ENCODE results near the gene MPI.
A peak's percentile ranks its signal among the peaks of the same experiment; 100 is the strongest.
"Not testable (repeated sequence)": the region's sequence is repeated elsewhere in the genome, so short reads cannot be mapped to it uniquely, and the experiment has no call there.

Gene MPI

DNA sequence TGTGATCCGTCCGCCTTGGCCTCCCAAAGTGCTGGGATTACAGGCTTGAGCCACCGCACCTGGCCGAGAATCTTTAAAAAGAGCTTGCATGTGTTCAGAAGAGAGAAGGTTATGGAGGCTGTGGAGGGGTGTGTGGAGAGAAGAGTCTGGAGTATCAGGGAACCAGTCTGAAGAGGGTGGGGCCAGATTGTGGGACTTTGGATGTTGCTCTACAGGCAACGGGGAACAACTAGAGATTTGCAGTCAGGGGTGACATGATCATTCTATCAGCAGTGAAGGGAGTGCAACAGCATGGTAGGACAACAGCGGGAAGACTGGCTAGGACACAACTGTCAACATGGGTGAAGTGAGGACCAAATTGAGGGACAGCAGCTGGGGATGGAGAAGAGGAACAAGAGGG lies 25.5 kb upstream of the MPI start:
- no peak for DNase-seq

DNA sequence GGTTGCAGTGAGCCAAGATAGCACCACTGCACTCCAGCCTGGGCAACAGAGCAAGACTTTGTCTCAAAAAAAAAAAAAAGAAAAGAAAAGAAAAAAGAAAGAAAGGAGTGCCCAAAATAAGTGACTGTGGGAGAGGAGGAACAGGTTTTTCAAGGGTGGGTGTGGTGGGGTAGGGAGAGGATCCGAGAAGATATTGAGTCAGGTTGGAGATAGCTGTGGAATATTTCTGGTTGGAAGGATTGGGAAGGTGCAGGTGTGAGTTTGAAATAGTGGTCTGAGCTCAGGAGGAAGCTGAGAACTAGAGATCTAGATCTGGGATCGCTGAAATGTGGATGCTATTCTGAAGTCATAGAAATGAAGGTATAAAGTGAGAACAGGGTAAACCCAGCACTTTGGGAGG lies 24.5 kb upstream of the MPI start:
- DNase-seq, result no peak

DNA sequence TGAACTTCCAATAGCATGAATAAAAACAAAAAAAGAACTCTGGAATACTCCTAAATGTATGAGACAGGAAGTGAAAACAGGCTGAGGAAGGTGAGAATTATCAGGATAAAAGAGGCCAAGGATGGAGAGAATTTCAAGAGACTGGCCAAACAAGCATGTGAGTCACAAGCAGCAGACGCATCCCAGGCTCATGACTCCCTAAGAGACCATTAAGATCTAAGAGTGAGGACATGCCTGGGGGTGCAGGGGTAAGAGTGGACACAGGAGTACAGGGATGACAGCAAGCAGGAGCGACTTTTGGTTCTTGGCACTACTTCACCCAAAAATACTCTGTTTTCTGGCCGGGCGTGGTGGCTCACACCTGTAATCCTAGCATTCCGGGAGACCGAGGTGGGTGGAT lies 23.8 kb upstream of the MPI start:
- no peak for DNase-seq

DNA sequence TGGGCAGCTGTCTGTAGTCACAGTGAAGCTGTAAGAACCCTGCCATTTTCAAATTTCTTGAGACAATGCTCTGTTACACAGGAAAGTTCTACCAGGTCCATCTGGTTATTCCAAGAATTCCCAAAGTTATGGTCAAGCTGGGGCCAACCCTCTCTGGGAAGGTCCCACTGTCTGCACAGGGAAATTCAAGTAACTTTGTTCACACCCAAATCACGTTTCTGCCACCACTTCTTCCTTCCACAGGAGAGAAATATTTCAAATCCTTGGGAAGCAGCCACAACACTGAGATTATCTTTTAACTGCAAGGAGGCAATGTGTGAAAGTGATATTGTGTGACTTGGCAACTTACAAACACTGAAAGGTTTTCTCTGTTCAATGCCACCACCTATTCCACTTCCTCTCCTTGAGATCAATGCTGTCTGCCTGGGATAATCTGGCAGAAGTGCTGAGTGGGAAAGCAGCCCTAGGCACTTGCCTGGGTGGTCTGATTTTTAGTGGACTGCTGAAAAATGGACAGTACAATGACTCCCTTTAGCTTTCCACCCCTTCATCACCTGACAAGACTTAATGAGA lies 22.3 kb upstream of the MPI start:
- DNase-seq, result no peak

DNA sequence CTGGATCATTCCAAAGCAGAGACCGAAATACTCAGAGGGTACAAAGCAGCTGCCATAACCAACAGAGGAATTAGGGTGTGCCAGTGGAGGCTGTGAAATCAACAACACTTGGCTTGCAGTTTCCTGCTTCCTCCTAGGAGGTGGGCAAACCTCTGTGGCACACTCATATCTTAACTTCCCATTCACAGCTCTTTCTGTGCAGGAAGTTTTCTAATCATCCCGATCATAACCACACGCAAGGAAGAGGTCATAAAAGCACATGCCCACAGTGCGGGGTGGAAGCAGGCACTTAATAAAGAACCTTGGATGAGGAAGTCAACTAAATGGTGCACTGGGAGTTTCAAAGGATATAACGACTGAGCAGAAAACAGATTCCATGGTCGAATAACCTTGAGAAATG lies 21.8 kb upstream of the MPI start:
- DNase-seq, result no peak

DNA sequence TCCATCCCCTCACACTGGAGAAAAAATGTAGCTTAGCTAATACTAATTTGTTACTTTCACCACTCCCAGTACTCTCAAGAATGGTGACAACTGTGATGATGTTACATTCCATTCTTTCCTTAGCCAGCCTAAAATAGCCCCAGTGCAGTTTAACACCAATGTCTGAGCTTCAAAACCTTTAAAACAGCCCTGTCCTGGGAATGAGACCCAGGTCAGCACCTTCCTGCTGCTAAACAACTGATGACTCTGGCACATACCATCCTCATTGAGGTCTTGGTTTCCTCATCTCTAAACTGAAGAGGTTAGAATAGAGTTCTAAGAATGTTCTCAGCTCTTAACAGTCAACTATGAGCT lies 20.5 kb upstream of the MPI start:
- DNase-seq, result no peak

DNA sequence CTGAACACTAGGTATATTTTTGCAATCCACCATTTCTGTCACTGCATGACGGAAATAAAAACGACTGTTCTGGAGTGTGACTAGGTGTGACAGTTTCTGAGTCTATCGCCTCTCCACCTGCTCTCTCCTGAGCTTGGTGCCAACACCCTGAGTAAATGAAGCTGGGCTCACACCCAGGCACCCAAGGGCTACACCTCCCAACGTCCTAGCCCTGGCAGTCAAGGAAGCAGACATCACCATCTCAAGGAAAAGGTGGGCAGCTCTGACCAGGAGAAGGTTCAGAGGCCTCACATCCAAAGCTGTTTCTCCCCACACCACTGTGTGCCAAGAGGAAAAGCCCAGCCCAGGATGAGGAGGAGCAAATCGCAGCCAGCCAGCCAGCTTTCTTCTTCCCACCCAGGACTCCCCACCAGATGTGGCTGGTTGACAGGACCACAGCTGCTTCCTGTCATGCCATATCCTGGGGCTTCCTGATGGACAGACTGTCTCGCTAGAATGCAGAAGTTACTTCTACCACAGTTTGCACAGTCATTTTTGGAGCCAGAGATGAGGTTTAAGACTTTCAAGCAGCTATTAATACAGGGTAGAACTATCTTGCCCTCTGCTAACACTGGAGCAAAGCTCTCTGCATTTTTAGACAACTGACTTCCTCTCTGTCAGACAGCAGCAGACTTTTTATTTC lies 20.0 kb upstream of the MPI start:
- DNase-seq, result no peak

DNA sequence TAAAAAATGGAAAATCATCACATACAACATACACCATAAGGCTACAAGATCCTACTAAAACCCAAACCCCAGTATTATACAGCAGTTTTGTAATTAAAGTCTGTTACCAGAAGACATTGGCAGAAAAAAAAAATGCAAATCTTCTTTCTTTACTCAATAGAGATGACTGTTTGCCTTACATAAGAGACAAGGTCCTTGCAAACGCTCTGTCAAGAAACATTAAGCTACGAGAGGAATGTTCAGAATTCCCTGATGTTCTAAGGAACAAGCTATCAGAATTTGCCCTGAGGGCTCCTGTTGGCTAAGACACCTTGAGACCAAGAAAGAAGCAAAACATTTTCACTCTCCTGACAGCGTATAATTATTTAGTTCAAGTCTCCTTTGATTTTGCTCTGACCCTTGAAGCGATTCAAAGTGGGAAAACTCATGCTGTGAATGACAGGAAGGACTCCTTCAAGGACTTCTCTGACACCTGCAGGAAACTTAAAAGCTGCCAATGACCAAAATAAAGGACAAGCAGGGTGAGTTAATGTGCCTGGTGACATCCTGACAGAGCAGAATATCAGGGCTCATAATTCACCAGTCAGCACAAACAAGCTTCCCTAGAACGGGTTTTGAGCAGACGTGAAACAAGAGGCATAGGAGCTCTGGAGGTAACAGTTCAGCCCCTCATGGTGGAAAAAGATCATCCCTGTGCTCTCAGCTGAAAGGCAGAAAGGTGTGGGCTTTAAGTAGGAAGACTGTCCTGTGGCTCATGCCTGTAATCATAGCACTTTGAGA lies 19.2 kb upstream of the MPI start:
- DNase-seq, result no peak

DNA sequence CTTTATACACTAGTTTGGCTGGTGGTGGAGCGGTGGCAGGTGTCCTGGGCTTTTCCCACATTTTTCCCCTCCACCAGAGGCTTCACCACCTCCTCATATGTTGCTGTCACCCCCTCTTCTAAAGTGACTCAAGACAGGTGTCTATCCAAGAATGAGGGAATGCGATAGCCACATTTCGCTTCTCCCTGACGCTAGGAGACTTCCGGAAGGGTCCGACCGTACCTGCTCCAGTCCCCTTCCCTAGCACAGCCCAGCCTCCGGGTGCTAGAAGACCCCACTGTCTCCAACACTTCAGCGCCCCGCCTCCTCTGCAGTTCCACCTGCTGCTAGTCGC lies 17.2 kb upstream of the MPI start:
- no peak for DNase-seq

DNA sequence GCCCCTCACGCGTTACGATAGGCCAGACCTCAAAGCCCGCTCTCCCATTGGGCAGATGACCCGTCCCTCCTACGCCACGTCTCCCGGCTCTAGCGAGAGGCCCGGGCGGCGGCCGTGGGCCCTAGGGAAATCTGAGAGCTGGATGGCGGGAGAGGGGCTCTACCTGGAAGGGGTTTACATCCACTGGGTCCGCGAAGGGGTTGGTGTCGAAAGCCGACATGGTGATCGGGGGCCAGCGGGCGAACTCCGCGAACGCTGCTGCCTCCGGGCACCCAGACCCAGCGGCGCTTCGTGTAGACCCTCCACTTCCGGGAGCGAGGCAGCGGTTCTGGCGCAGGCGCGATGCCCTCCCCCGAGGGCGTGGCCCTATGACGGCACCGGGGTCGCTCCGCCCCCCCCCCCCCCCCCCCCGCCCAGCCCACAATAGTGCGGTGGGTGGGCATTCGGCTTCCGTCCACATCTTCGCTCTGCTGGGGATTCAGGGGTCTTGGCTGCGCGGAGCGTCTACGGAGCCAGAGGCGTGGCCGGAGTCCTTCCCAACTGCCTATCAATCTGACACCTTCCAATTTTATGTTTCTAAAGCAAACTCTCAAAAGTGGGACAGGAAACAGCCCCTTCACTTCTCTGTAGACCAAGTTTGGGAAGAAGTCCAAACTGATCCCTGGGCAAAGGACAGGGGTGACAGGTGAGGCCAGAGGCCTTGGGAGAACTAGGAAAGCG lies 16.6 kb upstream of the MPI start, which contains the start of gene SCAMP2:
SCAMP2 (minus strand) TSS at position 330 of the 720 bp plus-strand sequence; CDS start at position 220, 110 bp downstream.
- DNase-seq, result peak; percentile 89

DNA sequence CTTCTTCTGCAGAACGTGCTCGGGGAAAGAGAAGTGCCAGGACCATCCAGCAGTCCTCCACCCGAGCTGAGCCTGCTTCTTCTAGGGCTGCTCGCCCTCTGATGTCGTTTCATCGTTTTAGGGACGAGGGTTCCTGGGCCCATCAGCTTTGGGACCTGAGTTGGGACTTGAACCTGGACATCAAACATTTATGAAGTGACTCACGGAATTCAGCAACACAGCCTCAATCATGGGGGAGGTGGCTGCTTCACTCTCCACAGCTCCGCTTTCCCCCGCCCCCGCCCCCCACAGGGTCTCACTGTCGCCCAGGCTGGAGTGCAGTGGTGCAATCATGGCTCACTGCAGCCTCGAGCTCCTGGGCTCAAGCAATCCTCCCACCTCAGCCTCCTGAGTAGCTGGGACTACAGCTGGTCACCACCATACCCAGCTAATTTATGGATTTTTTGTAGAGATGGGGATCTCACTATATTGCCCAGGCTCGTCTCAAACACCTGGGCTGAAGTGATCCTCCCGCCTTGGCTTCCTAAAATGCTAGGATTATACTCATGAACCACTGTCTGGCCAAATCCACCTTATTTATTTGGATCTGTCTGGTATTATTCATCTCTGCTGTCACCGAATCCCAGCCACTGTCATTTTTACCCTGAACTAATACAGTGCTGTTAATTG lies 16.0 kb upstream of the MPI start:
- no peak for DNase-seq

DNA sequence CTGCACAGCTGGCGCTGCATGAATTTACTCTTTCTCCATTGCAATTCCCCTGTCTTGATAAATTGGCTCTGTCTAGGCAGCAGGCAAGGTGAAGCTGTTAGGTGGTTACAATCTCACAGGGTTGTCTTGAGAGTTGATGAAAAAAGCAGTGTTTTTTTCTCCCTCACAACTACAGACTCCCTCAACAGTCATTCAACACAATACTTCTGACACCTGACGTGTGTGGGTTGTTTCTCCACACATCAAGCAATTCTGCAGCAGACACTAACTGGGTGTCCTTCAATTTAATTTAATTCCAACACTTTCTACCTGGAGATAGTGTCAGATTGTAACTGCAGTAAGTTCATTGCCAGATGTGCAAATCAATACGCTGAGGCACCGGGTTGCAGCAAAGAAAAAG lies 11.6 kb upstream of the MPI start:
- DNase-seq, result no peak

DNA sequence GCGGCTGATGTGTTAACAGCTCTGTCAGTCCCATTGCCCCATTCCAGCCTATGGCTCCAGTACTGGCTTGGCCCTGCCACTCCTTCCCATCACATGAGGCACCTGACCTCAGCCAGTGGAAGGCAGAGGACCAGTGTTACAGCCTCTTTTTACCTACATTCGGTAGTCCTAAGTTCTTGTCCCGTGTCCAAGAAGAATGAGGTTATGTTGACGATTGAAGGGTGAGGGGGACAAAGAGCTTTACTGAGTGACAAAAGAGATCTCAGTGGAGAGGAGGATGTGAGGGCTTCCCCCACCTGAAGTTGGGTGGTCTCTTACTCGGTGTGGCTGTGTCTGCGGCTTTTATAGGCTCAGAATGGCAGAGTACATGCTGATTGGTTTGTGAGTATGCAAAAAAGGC lies 7.3 kb upstream of the MPI start:
- no peak for DNase-seq

DNA sequence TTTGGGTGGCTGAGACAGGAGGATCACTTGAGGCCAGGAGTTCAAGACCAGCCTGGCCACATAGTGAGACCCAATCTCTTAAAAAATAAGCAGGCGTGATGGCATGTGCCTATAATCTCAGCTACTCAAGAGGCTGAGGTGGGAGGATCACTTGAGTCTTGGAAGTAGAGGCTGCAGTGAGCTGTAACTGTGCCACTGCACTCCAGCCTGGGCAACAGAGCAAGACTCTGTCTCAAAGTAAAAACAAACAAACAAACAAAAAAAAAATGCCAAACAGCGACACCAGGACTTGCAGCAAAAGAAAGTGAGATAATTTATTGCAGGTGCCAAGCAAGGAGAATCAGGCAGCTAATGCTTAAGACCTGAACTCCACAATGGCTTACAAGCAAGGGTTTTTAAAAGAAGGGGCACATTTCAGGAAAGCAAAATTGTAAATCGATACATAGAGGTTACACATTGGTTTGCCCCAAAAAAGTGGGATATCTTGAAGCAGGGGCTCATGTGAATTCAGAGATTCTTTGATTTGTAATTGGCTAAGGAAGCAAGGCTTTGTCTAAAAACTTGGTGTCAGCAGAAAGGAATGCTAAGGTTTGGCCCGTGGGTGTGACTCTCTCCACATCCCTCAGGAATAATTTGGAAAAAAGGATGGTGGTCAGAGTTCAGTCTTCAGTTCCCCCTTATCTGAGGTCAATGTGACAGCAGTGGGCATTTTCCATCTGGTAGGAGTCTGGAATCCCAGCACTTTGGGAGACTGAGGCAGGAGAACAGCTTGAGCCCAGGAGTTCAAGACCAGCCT lies 5.2 kb upstream of the MPI start:
- no peak for DNase-seq

DNA sequence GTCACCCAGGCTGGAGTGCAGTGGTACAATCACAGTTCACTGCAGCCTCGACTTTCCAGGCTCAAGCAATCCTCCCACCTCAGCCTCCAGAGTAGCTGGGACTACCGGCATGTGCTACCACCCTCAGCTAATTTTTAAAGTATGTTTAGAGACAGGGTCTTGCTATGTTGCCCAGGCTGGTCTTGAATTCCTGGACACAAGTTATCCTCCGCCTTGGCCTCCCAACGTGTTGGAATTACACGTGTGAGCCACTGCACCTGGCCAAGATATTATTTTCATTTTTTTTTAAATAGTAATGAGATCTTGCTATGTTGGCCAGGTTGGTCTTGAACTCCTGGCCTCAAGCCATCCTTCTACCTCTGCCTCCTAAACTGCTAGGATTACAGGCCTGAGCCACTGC lies 4.4 kb upstream of the MPI start:
- no peak for DNase-seq

DNA sequence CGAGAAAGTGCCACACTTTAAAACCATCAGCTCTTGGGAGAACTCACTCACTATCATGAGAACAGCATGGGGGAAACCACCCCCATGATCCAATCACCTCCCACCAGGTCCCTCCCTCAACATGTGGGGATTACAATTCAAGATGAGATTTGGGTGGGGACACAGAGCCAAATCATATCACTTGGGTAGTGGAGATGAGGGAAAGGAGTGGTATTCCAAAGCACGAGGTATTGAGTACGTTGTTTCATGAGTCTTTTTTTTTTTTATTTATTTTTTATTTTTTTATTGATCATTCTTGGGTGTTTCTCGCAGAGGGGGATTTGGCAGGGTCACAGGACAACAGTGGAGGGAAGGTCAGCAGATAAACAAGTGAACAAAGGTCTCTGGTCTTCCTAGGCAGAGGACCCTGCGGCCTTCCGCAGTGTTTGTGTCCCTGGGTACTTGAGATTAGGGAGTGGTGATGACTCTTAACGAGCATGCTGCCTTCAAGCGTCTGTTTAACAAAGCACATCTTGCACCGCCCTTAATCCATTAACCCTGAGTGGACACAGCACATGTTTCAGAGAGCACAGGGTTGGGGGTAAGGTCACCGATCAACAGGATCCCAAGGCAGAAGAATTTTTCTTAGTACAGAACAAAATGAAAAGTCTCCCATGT lies 2.2 kb upstream of the MPI start:
- not testable (repeated sequence) for DNase-seq

DNA sequence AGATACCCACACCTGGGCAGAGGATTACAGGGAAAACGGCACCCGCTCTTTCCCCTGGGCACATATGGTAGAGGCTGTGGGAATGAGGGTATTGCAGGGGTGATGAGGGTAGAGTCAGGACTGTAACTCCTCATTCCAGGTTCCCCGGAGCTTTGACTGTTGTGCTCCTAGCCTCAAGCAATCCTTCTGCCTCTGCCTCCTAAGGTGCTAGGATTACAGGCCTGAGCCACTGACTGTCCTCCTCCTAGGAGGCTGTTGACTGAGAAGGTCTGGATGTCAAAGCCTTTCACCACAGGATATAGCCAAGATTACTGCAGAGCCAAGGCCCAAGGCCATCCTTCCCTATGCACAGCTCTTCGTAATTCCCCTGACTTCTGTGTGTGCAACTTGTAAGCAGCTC lies 1.1 kb upstream of the MPI start:
- no peak for DNase-seq

DNA sequence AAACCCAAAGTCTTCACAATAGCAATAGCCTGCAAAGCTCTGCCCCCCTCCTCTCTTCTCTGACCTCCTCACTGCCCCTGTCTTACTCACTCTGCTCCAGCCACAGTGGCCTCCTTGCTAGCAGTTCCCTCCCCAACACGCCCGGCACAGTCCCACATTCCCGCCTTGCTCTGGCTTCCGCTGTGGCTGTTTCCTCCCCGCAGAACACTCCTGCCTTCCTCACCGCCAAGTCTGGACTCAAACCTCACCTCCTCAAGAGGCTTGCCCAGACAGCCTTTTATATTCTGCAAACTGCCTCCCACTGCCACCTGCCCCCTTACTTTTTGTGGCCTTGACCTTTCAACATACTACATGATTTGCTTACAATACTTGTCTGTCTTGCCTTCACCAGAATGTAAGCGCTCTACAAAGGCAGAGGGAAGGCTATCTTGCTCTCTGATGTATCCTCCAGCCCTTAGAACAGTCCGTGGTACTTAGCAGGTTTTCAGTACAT lies 406 bp upstream of the MPI start:
- no peak for DNase-seq

DNA sequence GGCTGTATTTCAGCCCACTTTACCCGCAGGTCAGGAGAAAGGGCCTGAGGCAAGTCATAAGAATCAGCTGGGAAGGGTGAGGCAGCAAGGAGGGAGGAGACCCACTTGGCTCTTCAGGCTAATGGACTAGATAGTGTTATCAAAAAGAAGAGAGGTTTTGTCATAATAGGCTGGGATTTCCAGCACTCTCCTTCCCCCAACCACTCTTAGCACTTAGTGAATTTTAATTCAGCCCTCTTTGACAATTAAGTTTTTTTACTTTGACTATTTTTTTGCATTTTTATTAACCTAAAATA lies 771 bp downstream of the MPI start:
- DNase-seq, result no peak

DNA sequence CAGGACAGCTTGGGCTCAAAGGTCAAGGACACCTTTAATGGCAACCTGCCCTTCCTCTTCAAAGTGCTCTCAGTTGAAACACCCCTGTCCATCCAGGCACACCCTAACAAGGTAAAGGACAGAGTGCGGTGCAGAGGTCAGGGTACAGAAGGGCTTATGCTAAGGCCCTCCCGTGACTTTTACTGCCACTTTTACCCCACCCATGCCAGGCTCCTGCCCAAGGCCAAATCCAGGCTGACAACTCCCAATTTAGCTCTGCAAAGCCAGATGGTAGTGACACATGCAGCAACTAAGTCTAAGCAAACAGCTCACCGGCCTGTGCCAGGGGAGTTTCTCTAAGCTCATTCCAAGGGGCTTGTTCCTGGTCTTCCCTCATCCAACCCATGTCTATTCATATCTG lies 1.6 kb downstream of the MPI start:
- DNase-seq, result no peak

DNA sequence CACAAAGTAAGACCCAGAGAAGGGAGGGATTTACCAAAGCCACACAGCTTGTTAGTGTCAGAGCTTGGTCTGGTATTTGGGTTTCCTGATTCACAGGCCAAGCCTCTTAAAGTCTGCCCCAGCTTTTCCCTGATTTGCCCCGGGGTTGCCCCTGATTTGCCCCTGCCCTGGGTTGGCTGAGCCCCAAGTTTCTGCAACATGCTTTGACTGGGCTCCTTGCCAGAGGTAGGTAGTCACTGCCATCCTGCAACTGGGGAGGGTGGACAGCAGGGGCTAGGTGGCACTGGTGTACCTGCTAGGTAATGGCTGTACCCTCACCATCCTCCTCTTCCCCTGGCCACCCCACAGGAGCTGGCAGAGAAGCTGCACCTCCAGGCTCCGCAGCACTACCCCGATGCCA lies 2.5 kb downstream of the MPI start:
- DNase-seq, result no peak

DNA sequence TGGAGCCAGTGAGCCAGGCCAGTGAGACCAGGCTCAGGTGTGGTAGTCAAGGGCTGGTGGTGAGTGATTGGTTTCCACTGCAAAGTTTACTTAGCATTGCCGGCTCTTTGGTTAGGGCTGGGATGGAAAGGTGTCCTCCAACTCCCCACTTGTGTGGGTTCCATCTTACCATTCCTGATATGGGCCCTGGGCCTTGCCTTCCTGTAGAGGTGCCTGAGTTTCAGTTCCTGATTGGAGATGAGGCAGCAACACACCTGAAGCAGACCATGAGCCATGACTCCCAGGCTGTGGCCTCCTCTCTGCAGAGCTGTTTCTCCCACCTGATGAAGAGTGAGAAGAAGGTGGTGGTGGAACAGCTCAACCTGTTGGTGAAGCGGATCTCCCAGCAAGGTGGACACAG lies 3.1 kb downstream of the MPI start:
- DNase-seq, result no peak

Data from activated CD4-positive, CD25-positive, alpha-beta regulatory T cell treated with anti-CD3 and anti-CD28 coated beads, Interleukin-2, amount 50 U/mL, for 72 hours (primary cell).